GM12875 (cell line): Measurements from ENCODE around the gene PTGER1.
A peak's percentile ranks its signal among the peaks of the same experiment; 100 is the strongest.

ENCODE experiments used
- H3K4me3 ChIP-seq: one replicate; pipeline ENCODE4 v1.5.1; 2011; ENCODE audit warnings: low read depth, low read length, control low read depth
- TF ChIP-seq, protein P1 (sequence below): IDR thresholded peaks from 2 replicates; pipeline ENCODE4 v1.5.1; 2011; ENCODE audit warnings: low read depth, mild to moderate bottlenecking, control low read depth, inconsistent platforms, low read length, moderate library complexity, borderline replicate concordance; ENCODE audit not compliant: insufficient read depth

The PTGER1 gene

DNA sequence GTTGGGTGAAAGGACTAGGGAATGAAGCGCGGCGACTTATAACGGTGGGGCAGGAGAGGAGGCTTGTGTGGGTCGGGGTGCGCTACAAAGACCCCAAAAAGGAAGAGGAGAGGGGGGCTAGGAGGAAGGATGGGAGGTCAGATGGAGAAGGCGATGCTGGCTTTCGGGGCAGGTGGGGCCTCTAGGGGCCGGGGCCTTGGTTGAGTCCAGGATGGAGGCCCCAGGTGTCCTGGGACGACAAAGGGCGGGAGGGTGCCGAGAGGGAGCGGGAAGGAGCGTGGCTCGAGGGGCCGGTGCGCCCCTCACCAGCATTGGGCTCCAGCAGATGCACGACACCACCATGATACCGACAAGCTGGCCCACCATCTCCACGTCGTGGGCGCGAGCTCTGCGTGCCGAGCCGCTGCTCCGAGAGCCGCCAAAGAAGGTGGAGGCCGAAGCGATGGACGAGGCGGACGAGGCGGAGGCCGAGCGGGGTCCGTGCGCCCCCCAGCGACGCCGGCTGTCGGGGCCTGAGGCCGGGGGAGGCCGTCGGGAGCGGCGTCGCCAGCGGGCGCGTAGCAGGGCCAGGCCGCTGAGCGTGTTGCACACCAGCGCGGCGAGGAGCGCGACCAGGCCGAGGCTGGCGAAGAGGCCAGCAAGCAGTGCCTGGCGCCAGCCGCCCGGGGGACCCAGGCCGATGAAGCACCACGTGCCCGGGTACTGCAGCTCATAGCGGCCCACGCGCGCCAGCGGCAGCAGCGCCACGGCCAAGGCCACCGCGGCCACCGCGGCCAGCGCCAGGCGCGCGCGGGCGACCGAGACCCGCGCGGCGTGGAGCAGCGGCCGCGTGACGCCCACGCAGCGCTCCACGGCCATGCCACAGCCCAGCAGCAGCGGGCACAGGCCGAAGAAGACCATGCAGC lies 1.8 kb downstream of the PTGER1 start:
- TF ChIP-seq, protein P1, sequence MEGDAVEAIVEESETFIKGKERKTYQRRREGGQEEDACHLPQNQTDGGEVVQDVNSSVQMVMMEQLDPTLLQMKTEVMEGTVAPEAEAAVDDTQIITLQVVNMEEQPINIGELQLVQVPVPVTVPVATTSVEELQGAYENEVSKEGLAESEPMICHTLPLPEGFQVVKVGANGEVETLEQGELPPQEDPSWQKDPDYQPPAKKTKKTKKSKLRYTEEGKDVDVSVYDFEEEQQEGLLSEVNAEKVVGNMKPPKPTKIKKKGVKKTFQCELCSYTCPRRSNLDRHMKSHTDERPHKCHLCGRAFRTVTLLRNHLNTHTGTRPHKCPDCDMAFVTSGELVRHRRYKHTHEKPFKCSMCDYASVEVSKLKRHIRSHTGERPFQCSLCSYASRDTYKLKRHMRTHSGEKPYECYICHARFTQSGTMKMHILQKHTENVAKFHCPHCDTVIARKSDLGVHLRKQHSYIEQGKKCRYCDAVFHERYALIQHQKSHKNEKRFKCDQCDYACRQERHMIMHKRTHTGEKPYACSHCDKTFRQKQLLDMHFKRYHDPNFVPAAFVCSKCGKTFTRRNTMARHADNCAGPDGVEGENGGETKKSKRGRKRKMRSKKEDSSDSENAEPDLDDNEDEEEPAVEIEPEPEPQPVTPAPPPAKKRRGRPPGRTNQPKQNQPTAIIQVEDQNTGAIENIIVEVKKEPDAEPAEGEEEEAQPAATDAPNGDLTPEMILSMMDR = 0 out of 2 replicates have a peak, but pooled peaks have one; percentile 3
- no peak overlapping the region for H3K4me3 ChIP-seq

DNA sequence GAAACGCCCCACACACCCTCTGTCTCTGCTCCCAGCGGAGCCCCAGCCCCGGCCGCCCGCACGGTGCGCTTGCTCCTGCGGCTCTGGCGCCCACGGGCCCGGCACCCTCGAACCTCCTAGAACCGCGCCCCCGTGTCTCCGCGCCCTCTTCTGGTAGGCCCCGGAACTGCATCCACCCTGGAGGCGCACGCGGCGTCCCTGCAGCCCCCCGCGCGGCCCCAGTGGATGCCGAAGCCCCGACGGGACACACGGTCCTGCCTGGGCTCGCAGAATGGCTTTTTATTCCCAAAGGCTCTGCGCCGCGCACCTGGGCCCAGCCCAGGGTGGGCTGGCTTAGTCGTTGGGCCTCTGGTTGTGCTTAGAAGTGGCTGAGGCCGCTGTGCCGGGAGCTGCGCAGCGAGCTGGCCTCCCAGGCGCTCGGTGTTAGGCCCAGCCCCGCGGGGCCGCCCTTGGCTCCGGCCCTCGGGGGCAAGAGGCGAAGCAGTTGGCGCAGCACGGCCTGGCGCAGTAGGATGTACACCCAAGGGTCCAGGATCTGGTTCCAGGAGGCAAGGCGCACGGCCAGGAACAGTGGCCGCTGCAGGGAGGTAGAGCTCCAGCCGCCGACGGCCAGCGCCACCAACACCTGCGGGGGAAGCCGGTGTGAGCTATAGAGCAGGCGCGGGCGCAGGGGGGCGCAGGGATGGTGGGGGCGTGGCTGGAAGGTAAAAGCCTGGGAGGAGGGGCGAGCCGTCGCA lies 2.8 kb downstream of the PTGER1 start:
- no peak overlapping the region for H3K4me3 ChIP-seq
- TF ChIP-seq, protein P1 = peak; percentile 96

DNA sequence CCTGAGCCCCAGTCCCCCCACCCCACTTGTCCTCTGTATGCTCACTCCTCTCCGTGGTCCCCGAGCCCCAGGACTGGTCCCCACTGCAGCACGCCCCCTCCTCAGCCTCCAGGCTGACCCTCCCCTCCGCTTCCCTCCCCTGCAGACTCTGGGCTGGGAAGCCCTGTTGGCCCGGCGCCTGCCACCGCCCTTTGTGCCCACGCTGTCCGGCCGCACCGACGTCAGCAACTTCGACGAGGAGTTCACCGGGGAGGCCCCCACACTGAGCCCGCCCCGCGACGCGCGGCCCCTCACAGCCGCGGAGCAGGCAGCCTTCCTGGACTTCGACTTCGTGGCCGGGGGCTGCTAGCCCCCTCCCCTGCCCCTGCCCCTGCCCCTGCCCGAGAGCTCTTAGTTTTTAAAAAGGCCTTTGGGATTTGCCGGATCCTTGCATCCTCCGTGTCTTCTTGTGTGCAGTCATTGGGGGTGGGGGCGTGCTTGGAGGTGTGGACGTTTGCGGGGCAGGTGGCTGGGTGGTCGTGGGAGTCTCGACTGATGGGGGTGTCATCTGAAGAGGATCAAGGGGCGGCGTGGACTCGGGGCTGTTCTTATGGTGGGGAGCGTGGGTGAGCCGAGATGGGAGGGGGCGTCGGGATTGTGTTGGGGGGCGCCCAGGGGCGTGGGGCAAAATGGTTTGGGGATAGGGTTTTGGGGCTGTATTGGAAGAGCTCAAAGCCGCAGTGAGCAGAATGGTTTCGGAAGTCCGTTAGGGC lies 3.5 kb downstream of the PTGER1 start:
- TF ChIP-seq, protein P1 = no peak
- no peak overlapping the region for H3K4me3 ChIP-seq

DNA sequence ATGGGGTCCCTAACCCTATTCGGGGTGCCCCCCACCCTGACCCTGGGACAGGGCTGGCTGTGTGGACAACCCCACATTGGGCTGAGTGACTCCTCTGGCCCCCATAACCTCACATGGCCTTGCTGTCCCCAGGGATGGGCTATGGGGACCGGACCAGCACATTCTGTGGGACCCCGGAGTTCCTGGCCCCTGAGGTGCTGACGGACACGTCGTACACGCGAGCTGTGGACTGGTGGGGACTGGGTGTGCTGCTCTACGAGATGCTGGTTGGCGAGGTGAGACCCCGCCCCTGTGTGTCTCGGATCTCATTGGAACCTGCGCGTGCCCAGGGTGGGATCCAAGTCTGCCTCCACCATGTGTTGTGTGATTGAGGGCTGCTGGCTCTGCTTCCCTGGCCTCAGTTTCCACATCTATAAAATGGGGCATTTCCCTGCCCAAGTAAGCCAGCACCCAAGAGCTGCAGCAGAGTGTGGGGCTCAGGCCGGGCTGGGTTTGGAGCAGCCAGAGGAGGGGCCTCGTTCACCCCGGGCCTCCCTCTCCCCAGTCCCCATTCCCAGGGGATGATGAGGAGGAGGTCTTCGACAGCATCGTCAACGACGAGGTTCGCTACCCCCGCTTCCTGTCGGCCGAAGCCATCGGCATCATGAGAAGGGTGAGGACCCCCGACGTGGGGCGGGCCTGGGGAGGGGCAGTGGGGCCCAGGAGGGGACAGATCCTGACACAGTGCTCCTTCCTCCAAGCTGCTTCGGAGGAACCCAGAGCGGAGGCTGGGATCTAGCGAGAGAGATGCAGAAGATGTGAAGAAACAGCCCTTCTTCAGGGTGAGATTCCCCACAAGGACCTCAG lies 4.9 kb downstream of the PTGER1 start:
- TF ChIP-seq, protein P1 = no peak
- no peak overlapping the region for H3K4me3 ChIP-seq

DNA sequence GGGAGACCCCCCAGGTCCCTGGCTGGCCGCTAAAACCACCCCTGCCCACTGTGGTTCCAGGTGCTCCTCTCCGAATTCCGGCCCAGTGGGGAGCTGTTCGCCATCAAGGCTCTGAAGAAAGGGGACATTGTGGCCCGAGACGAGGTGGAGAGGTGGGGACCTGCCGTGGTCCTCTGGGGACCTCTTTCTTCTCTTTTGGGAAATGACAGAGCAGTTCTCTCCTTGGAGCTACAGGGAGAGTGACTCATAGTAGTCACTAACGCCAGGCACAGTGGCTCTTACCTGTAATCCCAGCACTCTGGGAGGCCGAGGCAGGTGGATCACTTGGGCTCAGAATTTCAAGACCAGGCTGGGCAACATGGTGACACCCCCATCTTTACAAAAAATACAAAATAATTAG lies 7.3 kb downstream of the PTGER1 start:
- no peak overlapping the region for H3K4me3 ChIP-seq
- TF ChIP-seq, protein P1 = no peak

DNA sequence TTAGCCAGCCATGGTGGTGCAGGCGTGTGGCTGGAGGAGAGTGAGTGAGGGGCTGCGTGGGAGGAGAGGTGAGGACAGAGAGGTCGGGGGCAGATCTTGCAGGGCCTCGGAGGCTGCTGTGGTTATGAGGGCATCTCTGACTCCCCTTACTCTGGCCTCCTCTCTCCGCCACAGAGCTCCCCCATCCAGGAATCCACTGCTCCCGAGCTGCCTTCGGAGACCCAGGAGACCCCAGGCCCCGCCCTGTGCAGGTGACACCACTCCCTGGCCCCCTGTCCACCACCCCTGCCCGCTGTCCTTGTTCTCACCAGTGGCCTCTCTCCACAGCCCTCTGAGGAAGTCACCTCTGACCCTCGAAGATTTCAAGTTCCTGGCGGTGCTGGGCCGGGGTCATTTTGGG lies 7.8 kb downstream of the PTGER1 start:
- TF ChIP-seq, protein P1 = no peak
- no peak overlapping the region for H3K4me3 ChIP-seq
